HG03520 (cell line): ENCODE data around the gene AFTPH.

Experiments used
- ATAC-seq: cut with Tn5 transposase; IDR thresholded peaks from one replicate; pipeline ENCODE4 v1.9.1; 2021; ENCODE audit warnings: mild to moderate bottlenecking, moderate library complexity; ENCODE audit not compliant: unreplicated experiment

Gene AFTPH

GRCh38 chr2:64609227-64609941, 85.3 kb downstream of the AFTPH start:
- peak; percentile 39 for ATAC-seq

- no peak for ATAC-seq
Measured at GRCh38 chr2:64609942-64610281, 85.8 kb downstream of the AFTPH start.

- ATAC-seq, result no peak
Measured at GRCh38 chr2:64610316-64610855, 86.3 kb downstream of the AFTPH start.

GRCh38 chr2:64612575-64613195, 88.6 kb downstream of the AFTPH start:
- no peak for ATAC-seq

- no peak for ATAC-seq
Measured at GRCh38 chr2:64613276-64613675, 89.1 kb downstream of the AFTPH start.

- no peak for ATAC-seq
Measured at GRCh38 chr2:64615192-64615763, 91.2 kb downstream of the AFTPH start.

- no peak for ATAC-seq
Measured at GRCh38 chr2:64615844-64616536, 91.9 kb downstream of the AFTPH start.

GRCh38 chr2:64617631-64618151, 93.6 kb downstream of the AFTPH start:
- no peak for ATAC-seq

GRCh38 chr2:64620661-64621060, 96.5 kb downstream of the AFTPH start:
- no peak for ATAC-seq

- no peak for ATAC-seq
Measured at GRCh38 chr2:64622443-64623241, 98.5 kb downstream of the AFTPH start.

- ATAC-seq, result no peak
Measured at GRCh38 chr2:64623242-64623850, 99.2 kb downstream of the AFTPH start.

GRCh38 chr2:64624108-64624610, 100.0 kb downstream of the AFTPH start:
- ATAC-seq, result no peak

GRCh38 chr2:64624862-64625261, 100.7 kb downstream of the AFTPH start:
- no peak for ATAC-seq

- ATAC-seq, result no peak
Measured at GRCh38 chr2:64625299-64626145, 101.4 kb downstream of the AFTPH start.

GRCh38 chr2:64626146-64626809, 102.2 kb downstream of the AFTPH start:
- ATAC-seq, result no peak

- ATAC-seq, result no peak
Measured at GRCh38 chr2:64626963-64627760, 103.0 kb downstream of the AFTPH start.
